H9 (cell line): ENCODE data around the gene HSD3B1. TPM values are rescaled to one million over a fixed set of nuclear protein-coding genes. Genes with fewer than 3 reads are reported as not detected.

Experiments
- DNase-seq: peaks from one replicate; pipeline ENCODE4 v3.0.0-alpha.2; 2017
- H2AFZ ChIP-seq: one replicate; pipeline ENCODE4 v1.6.1; 2013; ENCODE audit warnings: mild to moderate bottlenecking, low read length, control low read depth, moderate library complexity
- H2AK5ac ChIP-seq: 2 replicates; pipeline ENCODE4 v1.6.1; 2013; ENCODE audit warnings: low read length, control low read depth, mixed read lengths; ENCODE audit not compliant: insufficient read length
- H2BK120ac ChIP-seq: one replicate; pipeline ENCODE4 v1.6.1; 2013; ENCODE audit warnings: low read depth, mild to moderate bottlenecking, low read length, control low read depth, inconsistent platforms; ENCODE audit not compliant: poor library complexity, severe bottlenecking
- H2BK12ac ChIP-seq: 2 replicates; pipeline ENCODE4 v1.6.1; 2013; ENCODE audit warnings: low read length, control low read depth, mixed read lengths, low read depth; ENCODE audit not compliant: insufficient read length
- H2BK15ac ChIP-seq: 2 replicates; pipeline ENCODE4 v1.6.1; 2013; ENCODE audit warnings: low read depth, low read length, control low read depth
- H2BK20ac ChIP-seq: one replicate; pipeline ENCODE4 v1.6.1; 2013; ENCODE audit warnings: low read depth, mild to moderate bottlenecking, low read length, control low read depth, inconsistent platforms; ENCODE audit not compliant: poor library complexity, severe bottlenecking
- H2BK5ac ChIP-seq: 2 replicates; pipeline ENCODE4 v1.6.1; 2013; ENCODE audit warnings: low read length, control low read depth, mixed read lengths; ENCODE audit not compliant: insufficient read length
- H3K14ac ChIP-seq: 2 replicates; pipeline ENCODE4 v1.6.1; 2013; ENCODE audit warnings: low read length, control low read depth; ENCODE audit not compliant: insufficient read depth
- H3K18ac ChIP-seq: 2 replicates; pipeline ENCODE4 v1.6.1; 2013; ENCODE audit warnings: low read depth, mild to moderate bottlenecking, mixed read lengths, low read length, control low read depth; ENCODE audit not compliant: insufficient read length
- H3K23ac ChIP-seq: 2 replicates; pipeline ENCODE4 v1.6.1; 2013; ENCODE audit warnings: low read length, control low read depth, mixed read lengths, low read depth; ENCODE audit not compliant: insufficient read length
- H3K23me2 ChIP-seq: 2 replicates; pipeline ENCODE4 v1.6.1; 2013; ENCODE audit warnings: low read depth, mild to moderate bottlenecking, mixed read lengths, low read length, control low read depth; ENCODE audit not compliant: insufficient read length, poor library complexity, severe bottlenecking
- H3K27ac ChIP-seq: 2 replicates; pipeline ENCODE4 v1.5.1; 2013; ENCODE audit warnings: low read length, control low read depth, mixed read lengths, low read depth; ENCODE audit not compliant: insufficient read length
- H3K27me3 ChIP-seq: 2 replicates; pipeline ENCODE4 v1.6.1; 2013; ENCODE audit warnings: low read length, control low read depth, inconsistent platforms; ENCODE audit not compliant: insufficient read depth
- H3K4ac ChIP-seq: 2 replicates; pipeline ENCODE4 v1.6.1; 2013; ENCODE audit warnings: low read depth, mild to moderate bottlenecking, control low read depth, inconsistent platforms, low read length, moderate library complexity
- H3K4me1 ChIP-seq: 2 replicates; pipeline ENCODE4 v1.6.1; 2013; ENCODE audit warnings: low read length, control low read depth, inconsistent platforms; ENCODE audit not compliant: insufficient read depth
- H3K4me2 ChIP-seq: 2 replicates; pipeline ENCODE4 v1.6.1; 2013; ENCODE audit warnings: low read length, control low read depth, mixed read lengths; ENCODE audit not compliant: insufficient read length, insufficient read depth
- H3K56ac ChIP-seq: 2 replicates; pipeline ENCODE4 v1.6.1; 2013; ENCODE audit warnings: low read depth, mild to moderate bottlenecking, mixed read lengths, low read length, control low read depth; ENCODE audit not compliant: insufficient read length
- H3K79me1 ChIP-seq: 2 replicates; pipeline ENCODE4 v1.6.1; 2013; ENCODE audit warnings: low read depth, mild to moderate bottlenecking, moderate library complexity, low read length, control low read depth, inconsistent platforms; ENCODE audit not compliant: insufficient read depth, poor library complexity, severe bottlenecking
- H3K79me2 ChIP-seq: 2 replicates; pipeline ENCODE4 v1.6.1; 2013; ENCODE audit warnings: low read length, control low read depth, inconsistent platforms; ENCODE audit not compliant: insufficient read depth
- H3K9ac ChIP-seq: 2 replicates; pipeline ENCODE4 v1.6.1; 2013; ENCODE audit warnings: low read length, control low read depth, mixed read lengths; ENCODE audit not compliant: insufficient read length; ENCODE audit errors: extremely low read depth
- H3K9me3 ChIP-seq: one replicate; pipeline ENCODE4 v1.6.1; 2013; ENCODE audit warnings: low read depth, low read length, inconsistent platforms; ENCODE audit not compliant: control insufficient read depth
- H3T11ph ChIP-seq: one replicate; pipeline ENCODE4 v1.6.1; 2013; ENCODE audit warnings: mild to moderate bottlenecking, low read length, control low read depth, inconsistent platforms
- H4K20me1 ChIP-seq: one replicate; pipeline ENCODE4 v1.6.1; 2013; ENCODE audit not compliant: control insufficient read depth, insufficient read length, insufficient read depth
- H4K5ac ChIP-seq: 2 replicates; pipeline ENCODE4 v1.6.1; 2013; ENCODE audit warnings: low read depth, mild to moderate bottlenecking, mixed read lengths, low read length, control low read depth; ENCODE audit not compliant: insufficient read length
- H4K8ac ChIP-seq: replicated peaks from 2 replicates; pipeline ENCODE4 v1.6.1; 2013; ENCODE audit warnings: low read length, control low read depth, mixed read lengths, low read depth; ENCODE audit not compliant: insufficient read length
- H4K91ac ChIP-seq: 2 replicates; pipeline ENCODE4 v1.6.1; 2013; ENCODE audit warnings: low read depth, mild to moderate bottlenecking, moderate library complexity, mixed read lengths, low read length, control low read depth; ENCODE audit not compliant: insufficient read length
- H3K27ac Mint-ChIP-seq, 3 experiments: 2 replicates in 2 of 3; 3 replicates in 1 of 3; pipeline ENCODE4 v1.8.0; 2020 to 2021; ENCODE audit warnings: mixed read lengths in 3 of 3, mild to moderate bottlenecking in 1 of 3, moderate library complexity in 1 of 3
- H3K27me3 Mint-ChIP-seq: 2 replicates; pipeline ENCODE4 v1.8.0; 2021; ENCODE audit warnings: low read depth, mild to moderate bottlenecking, moderate library complexity, mixed read lengths
- H3K36me3 Mint-ChIP-seq, 3 experiments: 2 replicates in 2 of 3; 3 replicates in 1 of 3; pipeline ENCODE4 v1.8.0; 2020 to 2021; ENCODE audit warnings: low read depth in 3 of 3, mixed read lengths in 3 of 3; ENCODE audit not compliant: insufficient read depth in 1 of 3
- H3K4me1 Mint-ChIP-seq, 2 experiments: 2 replicates each; pipeline ENCODE4 v1.8.0; 2020; ENCODE audit warnings: mixed read lengths in 2 of 2
- H3K4me3 Mint-ChIP-seq, 2 experiments: 2 replicates in 1 of 2; 3 replicates in 1 of 2; pipeline ENCODE4 v1.8.0; 2020 to 2021; ENCODE audit warnings: mild to moderate bottlenecking in 2 of 2, mixed read lengths in 2 of 2, moderate library complexity in 1 of 2
- H3K9me3 Mint-ChIP-seq, 2 experiments: 2 replicates in 1 of 2; 3 replicates in 1 of 2; pipeline ENCODE4 v1.8.0; 2020; ENCODE audit warnings: mild to moderate bottlenecking in 2 of 2, mixed read lengths in 2 of 2, moderate library complexity in 1 of 2
- WGBS: extraction: QIAGEN DNeasy Blood & Tissue Kit; methylation state at CpG from one replicate; pipeline ENCODE4 v1.1.7; 2013; ENCODE audit warnings: missing lambda C conversion rate, low lambda C conversion rate, mixed read lengths; ENCODE audit not compliant: insufficient read length; ENCODE audit errors: extremely low coverage; 5-methylcytosine and 5-hydroxymethylcytosine counted together
- total RNA-seq: library from RNA; stranded (reverse); gene quantifications from 2 replicates; pipeline ENCODE4 v1.2.1, GENCODE V29; 2021
- TF ChIP-seq, protein P1 (sequence below): fragments of 200-600 bp; sonication (generic); conservative IDR thresholded peaks from 3 replicates; pipeline ENCODE4 v1.8.0; 2021; ENCODE audit warnings: antibody characterized with exemption, mild to moderate bottlenecking

Gene HSD3B1
- total RNA-seq, 1 experiment from 2014 or later, result not detected

DNA sequence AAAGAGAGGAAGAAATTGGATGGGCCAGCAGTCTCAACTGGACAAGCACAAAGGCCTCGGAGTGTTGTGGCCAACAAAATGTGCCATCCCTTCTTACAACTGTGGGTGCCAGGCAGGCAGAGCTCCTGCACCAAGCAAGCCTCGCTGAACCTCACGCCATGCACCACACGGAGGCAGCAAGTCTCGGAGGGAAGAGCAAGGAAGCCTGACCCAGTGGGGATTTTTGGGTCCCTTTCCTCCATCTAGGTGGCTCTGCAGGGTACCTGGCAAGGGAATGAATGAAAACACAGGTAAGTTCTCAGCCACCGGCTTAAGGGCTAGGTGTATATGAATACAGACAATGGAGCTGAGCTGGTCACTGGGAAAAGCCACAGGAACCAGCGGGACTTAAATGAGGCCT, 40.8 kb downstream of the HSD3B1 start:
- H3K4me1 ChIP-seq, result no peaks in the 10 kb centered on the region
- H2BK20ac ChIP-seq, result no peak overlapping the region
- H3K56ac ChIP-seq, result no peak overlapping the region
- Mint-ChIP-seq H3K9me3 (no peaks in the 10 kb centered on the region), H3K27ac (no peak overlapping the region), H3K4me1 (peaks cover 3 to 12% of the 10 kb centered on the region in 2 experiments), H3K4me3 (no peak overlapping the region), H3K27me3 (no peaks in the 10 kb centered on the region; the same call in 1 of the 2 replicates), H3K36me3 (no peaks in the 10 kb centered on the region)
- H2AFZ ChIP-seq, result no peak overlapping the region
- H3K79me2 ChIP-seq, result no peaks in the 10 kb centered on the region
- H4K20me1 ChIP-seq, result no peaks in the 10 kb centered on the region
- H2BK5ac ChIP-seq, result no peak overlapping the region
- no peak overlapping the region for H2BK120ac ChIP-seq
- H3K4me2 ChIP-seq, result no peak overlapping the region
- no peak overlapping the region for H4K5ac ChIP-seq
- no peak overlapping the region for H2BK12ac ChIP-seq
- H3K27me3 ChIP-seq, result no peaks in the 10 kb centered on the region
- no peaks in the 10 kb centered on the region for H3K79me1 ChIP-seq
- no peak overlapping the region for H2BK15ac ChIP-seq
- no peak overlapping the region for H3K23ac ChIP-seq
- no peak overlapping the region for H3K4ac ChIP-seq
- no peaks in the 10 kb centered on the region for H3K9me3 ChIP-seq
- no peak overlapping the region for H4K8ac ChIP-seq
- no peaks in the 10 kb centered on the region for H3K23me2 ChIP-seq
- H4K91ac ChIP-seq, result no peak overlapping the region
- H3K9ac ChIP-seq, result no peak overlapping the region
- H3K18ac ChIP-seq, result no peak overlapping the region
- TF ChIP-seq, protein P1, sequence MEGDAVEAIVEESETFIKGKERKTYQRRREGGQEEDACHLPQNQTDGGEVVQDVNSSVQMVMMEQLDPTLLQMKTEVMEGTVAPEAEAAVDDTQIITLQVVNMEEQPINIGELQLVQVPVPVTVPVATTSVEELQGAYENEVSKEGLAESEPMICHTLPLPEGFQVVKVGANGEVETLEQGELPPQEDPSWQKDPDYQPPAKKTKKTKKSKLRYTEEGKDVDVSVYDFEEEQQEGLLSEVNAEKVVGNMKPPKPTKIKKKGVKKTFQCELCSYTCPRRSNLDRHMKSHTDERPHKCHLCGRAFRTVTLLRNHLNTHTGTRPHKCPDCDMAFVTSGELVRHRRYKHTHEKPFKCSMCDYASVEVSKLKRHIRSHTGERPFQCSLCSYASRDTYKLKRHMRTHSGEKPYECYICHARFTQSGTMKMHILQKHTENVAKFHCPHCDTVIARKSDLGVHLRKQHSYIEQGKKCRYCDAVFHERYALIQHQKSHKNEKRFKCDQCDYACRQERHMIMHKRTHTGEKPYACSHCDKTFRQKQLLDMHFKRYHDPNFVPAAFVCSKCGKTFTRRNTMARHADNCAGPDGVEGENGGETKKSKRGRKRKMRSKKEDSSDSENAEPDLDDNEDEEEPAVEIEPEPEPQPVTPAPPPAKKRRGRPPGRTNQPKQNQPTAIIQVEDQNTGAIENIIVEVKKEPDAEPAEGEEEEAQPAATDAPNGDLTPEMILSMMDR, result no peak
- no peak overlapping the region for H3K27ac ChIP-seq
- no peak for DNase-seq
- no CpG with 5 or more reads among the region's 7 CpGs for WGBS
- no peak overlapping the region for H2AK5ac ChIP-seq
- H3K14ac ChIP-seq, result no peak overlapping the region
- H3T11ph ChIP-seq, result no peak overlapping the region
